ENCODE measurements around the gene BBS10.
A peak's percentile ranks its signal among the peaks of the same experiment; 100 is the strongest.
"Not testable (repeated sequence)": the region's sequence is repeated elsewhere in the genome, so short reads cannot be mapped to it uniquely, and the experiment has no call there.

The BBS10 gene

GRCh38 chr12:76337583-76337982, 10.6 kb downstream of the BBS10 start:
- in situ Hi-C loops (cut with HindIII; ENCODE audit: low sequenced_read_pairs): no loop called here
- no peak overlapping the region for H3K4me3 ChIP-seq (ENCODE audit: low read depth, low read length)
- TF ChIP-seq CTCF (IDR thresholded peaks at IDR 0.05; ENCODE audit: low read depth, low read length): no peak
- peak; percentile 50 for DNase-seq (ENCODE audit: low read depth, low spot score)

GRCh38 chr12:76332606-76333005, 15.6 kb downstream of the BBS10 start:
- no peak overlapping the region for H3K4me3 ChIP-seq (ENCODE audit: low read depth, low read length)
- TF ChIP-seq CTCF (IDR thresholded peaks at IDR 0.05; ENCODE audit: low read depth, low read length): no peak
- no peak for DNase-seq (ENCODE audit: low read depth, low spot score)
- in situ Hi-C loops (cut with HindIII; ENCODE audit: low sequenced_read_pairs): no loop called here

- TF ChIP-seq CTCF (IDR thresholded peaks at IDR 0.05; ENCODE audit: low read depth, low read length): no peak
- no peak for DNase-seq (ENCODE audit: low read depth, low spot score)
- in situ Hi-C loops (cut with HindIII; ENCODE audit: low sequenced_read_pairs): no loop called here
- H3K4me3 ChIP-seq (ENCODE audit: low read depth, low read length): no peak overlapping the region
Observed at GRCh38 chr12:76329606-76330005, 18.6 kb downstream of the BBS10 start.

- peak; percentile 63 for DNase-seq (ENCODE audit: low read depth, low spot score)
- no peak for TF ChIP-seq CTCF (IDR thresholded peaks at IDR 0.05; ENCODE audit: low read depth, low read length)
- in situ Hi-C loops (cut with HindIII; ENCODE audit: low sequenced_read_pairs): no loop called here
- H3K4me3 ChIP-seq (ENCODE audit: low read depth, low read length): no peak overlapping the region
Observed at GRCh38 chr12:76329159-76329558, 19.1 kb downstream of the BBS10 start.

- in situ Hi-C loops (cut with HindIII; ENCODE audit: low sequenced_read_pairs); H3K4me3 ChIP-seq (ENCODE audit: low read depth, low read length); DNase-seq (ENCODE audit: low read depth, low spot score): not testable (repeated sequence)
Observed at GRCh38 chr12:76319595-76320319, 28.5 kb downstream of the BBS10 start.

GRCh38 chr12:76318773-76319594, 29.2 kb downstream of the BBS10 start:
- TF ChIP-seq CTCF (IDR thresholded peaks at IDR 0.05; ENCODE audit: low read depth, low read length): no peak
- in situ Hi-C loops (cut with HindIII; ENCODE audit: low sequenced_read_pairs): no loop called here
- no peak overlapping the region for H3K4me3 ChIP-seq (ENCODE audit: low read depth, low read length)
- DNase-seq (ENCODE audit: low read depth, low spot score): no peak

- no peak overlapping the region for H3K4me3 ChIP-seq (ENCODE audit: low read depth, low read length)
- in situ Hi-C loops (cut with HindIII; ENCODE audit: low sequenced_read_pairs): no loop called here
- TF ChIP-seq CTCF (IDR thresholded peaks at IDR 0.05; ENCODE audit: low read depth, low read length): no peak
- DNase-seq (ENCODE audit: low read depth, low spot score): no peak
Observed at GRCh38 chr12:76317976-76318375, 30.2 kb downstream of the BBS10 start.
